G401.6 (cell line): Measurements from ENCODE around the gene PHF3.
A peak's percentile ranks its signal among the peaks of the same experiment; 100 is the strongest.
"Not testable (repeated sequence)": the region's sequence is repeated elsewhere in the genome, so short reads cannot be mapped to it uniquely, and the experiment has no call there.

ENCODE experiments used
- FAIRE-seq: peaks from 2 replicates; lab custom pipeline; 2012; peaks lifted over from hg19 to GRCh38; lab: Jason Lieb, UNC

Gene PHF3

DNA sequence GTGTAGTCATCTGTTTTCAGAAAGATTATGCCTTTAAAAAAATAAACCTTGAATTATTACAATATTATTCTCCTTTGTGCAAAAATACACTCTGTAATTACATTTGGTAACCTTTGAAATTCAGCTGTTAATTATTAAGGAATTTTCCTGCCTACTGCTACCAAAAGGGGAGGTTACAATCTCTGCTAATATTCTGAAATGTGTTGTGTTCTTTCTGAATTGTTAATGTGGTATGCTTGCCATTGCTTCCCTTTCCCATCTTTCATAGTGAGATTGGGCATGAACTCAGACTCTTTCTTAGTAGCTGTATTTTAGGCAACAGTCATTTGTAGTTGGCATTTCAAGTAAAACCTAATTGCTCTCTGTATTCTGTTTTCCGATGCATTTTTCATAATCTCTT, 73.0 kb downstream of the PHF3 start:
- no peak for FAIRE-seq

DNA sequence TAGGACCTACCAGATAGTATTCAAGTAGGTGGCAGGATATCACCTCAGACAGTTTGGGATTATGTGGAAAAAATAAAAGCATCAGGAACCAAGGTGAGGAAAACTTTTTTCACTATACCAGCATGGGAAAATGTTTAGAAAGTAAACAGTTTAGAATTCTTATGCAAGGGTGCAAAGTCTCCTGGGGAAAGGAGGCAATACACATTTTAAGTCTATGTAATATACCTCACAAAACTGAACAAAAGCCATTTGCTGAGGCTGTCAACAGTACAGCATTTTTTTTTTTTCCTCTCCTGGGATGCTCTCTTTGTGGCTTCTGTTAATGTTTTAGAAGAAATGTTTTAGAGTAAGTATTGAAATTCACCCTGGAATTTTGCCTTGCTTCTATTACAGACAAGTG, 73.5 kb downstream of the PHF3 start:
- no peak for FAIRE-seq

DNA sequence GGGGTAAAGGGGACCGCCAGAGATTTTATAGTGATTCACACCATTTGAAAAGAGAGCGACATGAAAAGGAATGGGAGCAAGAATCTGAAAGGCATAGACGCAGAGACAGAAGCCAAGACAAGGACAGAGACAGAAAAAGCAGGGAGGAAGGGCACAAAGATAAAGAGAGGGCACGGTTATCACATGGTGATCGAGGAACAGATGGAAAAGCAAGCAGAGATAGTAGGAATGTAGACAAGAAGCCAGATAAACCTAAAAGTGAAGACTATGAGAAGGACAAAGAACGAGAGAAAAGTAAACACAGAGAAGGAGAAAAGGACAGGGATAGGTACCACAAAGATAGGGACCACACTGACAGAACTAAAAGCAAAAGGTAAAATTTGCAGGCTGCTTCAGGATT, 77.7 kb downstream of the PHF3 start:
- FAIRE-seq = no peak

DNA sequence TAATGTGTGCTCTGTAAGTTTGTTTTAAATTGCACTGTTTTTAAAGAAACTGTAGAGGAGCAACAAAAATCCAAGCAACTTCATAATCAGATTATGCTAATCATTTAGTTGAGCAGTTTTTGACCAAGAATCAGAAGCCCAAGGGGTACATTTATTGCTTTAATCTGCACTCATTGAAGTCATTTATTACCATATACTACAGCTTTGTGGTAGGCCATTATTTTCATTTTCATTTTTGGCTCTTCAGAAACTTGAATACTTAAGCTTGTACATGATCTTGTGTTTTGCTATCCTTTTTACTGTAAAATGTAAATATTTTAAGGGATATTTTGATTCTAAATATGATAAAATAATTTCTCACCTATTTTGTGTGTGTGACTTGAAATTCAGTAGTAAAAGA, 78.5 kb downstream of the PHF3 start:
- peak; percentile 58 for FAIRE-seq

DNA sequence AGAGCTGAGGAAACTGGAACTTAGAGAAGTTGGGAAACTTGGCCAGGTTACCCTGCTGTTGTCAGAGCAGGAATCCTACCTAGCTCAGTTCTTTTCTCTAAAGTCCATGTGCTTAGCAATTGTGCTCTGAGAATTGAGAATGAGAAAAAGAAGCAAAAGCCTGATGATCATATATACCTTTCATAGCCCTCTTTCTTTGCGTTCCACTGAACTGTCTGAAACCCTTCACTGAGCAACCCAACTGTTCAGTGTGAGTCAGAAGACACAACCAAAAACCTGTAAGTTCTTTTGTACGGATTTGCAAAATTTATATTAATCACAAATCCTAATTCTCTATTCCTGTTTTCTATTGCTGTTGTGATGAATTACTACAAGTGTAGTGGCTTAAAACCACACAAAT, 80.6 kb downstream of the PHF3 start:
- no peak for FAIRE-seq

DNA sequence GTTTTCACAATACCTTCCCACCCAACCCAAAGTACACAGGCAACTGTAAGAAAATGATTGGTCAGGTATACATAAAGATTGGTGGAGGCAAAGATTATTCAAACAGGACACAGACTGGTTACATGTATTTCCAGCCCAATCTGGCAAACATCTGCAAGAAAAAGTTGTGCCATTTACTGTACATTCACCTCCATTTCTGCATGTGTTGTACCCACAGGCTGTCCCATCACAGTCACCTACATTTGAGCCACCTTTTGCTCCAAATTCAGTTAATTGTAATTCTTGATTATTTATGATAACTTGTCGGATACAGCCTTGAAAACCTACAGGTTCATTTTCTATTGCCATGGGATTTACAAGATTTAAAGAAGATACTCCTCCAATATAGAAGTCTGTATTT, 85.6 kb downstream of the PHF3 start:
- no peak for FAIRE-seq

DNA sequence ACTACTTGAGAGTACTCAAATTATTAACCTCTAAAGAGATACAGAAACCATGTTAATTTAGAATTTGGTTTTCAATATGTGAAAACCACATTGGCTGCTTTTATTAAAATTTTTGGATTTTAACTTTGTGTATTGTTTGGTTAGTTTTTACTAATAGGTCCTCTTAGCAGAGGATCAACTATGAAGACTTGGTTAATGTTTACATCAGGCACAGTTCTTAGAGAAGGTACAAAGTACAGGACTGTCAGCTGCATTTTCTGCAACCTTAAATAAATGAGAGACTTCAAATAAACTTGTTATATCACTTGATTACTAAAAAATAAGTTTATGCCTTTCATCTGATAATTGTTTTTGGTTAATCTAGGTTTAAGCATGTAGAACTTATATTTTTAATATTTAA, 89.1 kb downstream of the PHF3 start:
- peak; percentile 62 for FAIRE-seq

DNA sequence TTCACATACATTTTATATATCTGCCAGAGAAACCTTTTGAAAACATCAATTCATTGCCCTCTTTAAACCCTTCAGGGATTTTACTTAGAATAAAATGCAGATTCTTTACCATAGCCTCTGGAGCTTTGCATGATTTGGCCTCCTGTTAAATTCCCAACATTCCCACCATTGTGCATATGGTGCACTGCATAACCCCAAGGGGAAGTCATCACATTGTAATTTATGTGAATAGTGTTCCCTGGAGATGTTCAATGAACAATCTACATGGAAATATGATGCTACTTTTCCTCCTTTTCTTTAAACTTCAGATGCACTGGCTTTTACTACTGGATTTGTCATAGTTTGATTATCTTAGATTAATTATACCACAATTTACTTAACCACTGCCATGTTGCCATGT, 94.7 kb downstream of the PHF3 start:
- FAIRE-seq = no peak

DNA sequence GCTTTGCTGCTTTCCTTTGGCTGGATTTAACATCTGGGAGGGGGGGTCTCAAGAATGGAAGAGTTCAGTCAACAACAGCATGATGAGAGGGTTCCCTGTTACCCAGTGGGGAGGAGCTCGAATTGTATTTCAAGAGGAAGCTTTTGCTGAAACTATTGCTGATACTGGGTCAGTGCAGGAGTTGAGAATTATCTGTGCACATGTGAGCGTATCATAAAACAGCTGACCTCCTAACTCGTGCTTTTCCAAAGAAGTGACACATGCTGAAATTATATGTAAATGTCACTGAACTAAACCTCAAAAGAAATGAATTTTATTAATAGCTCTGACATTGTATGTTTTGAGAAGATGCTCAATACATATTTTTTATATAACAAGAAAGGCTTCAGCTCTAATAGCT, 96.3 kb downstream of the PHF3 start:
- no peak for FAIRE-seq

DNA sequence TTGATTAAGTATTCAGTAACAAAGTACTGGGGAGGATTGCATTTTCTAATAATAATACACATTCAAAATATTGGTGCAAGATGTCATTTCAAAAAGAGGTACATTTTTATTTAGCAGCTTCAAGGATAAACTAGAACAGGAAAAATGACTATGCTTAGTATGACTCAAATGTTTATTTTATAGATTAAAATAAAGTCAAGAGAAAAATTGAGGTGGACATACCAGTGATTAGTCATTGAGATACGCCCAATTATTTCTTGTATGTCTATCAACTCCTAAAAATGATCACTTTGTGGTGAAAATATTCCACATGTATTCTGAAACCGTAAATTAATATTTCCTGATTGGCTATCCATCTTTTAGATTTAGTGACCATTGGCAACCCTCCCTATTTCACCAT, 96.7 kb downstream of the PHF3 start:
- peak; percentile 8 for FAIRE-seq

DNA sequence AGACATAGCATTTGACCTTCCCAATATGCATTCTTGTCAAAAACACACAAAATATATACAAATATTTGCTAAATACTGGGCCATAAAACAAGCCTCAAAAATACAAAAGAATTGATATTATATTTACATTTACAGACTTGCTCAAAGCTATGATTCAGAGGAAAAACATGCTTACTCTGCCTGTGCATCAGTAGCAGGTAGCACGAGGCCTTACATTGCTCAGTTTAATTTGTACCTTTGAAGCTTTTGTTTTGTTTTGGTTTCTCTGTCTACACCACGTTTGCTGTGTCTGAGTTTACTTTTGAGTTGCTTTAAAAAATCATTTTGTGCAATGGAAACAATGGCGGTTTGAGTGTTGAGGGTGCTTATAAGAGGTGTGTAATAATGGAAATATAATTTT, 99.3 kb downstream of the PHF3 start:
- FAIRE-seq = no peak

DNA sequence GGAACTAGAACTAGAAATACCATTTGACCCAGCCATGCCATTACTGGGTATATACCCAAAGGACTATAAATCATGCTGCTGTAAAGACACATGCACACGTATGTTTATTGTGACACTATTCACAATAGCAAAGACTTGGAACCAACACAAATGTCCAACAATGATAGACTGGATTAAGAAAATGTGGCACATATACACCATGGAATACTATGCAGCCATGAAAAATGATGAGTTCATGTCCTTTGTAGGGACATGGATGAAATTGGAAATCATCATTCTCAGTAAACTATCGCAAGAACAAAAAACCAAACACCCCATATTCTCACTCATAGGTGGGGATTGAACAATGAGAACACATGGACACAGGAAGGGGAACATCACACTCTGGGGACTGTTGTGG, 102.6 kb downstream of the PHF3 start:
- FAIRE-seq = not testable (repeated sequence)

DNA sequence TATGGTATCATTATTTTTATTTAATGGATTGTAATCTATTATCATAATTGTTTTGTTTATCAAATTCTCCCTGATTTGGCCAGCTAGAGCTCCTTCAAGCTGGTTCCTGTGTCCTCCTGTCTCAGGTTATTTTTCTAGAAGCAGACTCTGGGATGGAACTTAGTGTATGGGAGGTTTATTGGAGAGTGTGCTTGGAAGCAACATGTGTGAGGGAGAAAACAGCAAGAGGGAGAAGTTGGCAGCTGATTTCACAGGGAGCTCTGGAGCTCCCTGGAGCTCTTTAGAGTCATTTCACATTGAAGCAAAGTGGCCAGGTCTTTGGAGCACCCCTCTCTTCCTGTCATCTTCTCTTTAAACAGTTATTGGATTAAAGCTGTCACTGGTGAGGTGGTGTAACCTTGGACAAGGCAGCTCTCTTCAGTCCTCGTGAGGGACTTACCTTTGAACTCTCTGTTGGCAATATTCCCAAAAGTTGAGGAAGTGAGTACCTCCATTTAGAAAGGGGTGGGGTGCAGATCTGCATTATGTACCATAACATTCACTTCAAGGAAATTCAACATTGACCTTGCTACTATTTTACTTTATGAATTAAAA, 103.6 kb downstream of the PHF3 start:
- FAIRE-seq = no peak

DNA sequence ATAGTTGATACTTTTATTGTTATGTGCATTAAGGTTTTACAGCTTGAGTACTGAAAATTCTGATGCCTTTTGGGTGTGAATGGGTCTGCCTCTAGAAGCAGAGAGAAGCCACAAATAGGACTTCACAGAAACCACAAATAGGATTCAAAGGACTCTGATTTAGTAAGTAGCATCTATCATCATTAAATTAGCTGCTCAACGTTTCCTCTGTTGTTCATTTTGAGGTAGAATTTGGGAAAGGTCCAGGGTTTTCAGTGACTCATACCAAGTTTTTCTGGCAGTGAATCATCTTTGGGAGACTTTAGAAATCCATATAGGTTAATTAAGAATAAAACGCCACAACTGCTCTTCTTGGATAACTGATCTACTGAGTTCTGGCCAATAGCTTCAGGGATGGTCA, 105.1 kb downstream of the PHF3 start:
- FAIRE-seq = no peak

DNA sequence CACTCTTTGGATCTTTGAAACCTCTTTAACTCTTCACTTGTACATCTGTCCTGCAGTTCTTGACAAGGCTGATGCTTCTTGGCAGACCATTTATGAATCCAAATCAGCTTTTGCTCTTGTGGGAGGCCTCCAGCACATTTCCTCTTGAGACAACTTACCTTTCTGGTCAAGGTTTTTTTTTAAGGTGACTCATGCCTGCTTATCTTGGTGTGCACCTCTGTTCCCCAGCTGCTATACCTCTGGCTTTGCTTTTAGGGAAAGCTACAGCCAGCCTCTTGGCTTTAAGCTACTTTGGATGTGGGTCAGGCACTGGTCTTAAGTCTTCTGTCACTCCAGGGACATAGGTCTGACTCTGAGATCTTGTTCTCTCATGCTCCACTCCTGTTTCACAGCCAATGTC, 106.5 kb downstream of the PHF3 start:
- FAIRE-seq = no peak

DNA sequence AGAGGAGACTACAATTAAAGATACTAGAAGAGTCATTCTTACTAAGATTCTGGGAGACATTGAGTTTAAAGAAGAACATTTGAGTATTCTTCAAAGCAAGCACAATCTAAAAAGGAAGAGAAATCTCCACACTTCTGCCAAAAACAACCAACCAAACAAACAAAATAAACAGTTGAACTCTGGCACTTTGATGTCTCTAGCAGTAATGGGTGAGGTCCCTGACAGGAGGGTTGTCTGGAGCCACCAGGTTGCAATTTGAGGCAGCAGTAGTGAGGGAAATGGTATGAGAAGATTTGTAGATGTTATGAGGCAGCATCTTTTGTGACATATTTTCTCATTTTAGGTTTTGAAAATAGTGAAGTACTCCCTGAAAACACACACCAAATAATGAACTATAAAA, 108.1 kb downstream of the PHF3 start:
- no peak for FAIRE-seq

DNA sequence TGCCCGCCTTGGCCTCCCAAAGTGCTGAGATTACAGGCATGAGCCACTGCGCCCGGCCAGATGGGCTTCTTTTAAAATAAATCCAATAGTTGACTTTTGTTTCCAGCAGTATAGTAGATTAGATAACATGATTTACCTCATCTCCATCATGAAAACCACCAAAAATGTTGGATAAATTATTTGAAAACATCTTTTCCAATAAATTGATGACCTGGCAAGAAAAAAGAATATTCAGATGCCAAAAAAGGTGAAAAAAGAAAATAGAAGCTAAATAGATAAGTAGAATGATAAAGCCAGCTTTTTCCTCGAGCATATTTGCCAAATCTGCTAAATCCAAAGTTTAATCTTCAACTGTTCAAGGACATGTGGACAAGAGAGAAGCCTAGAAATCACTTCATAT, 109.2 kb downstream of the PHF3 start:
- FAIRE-seq = no peak

DNA sequence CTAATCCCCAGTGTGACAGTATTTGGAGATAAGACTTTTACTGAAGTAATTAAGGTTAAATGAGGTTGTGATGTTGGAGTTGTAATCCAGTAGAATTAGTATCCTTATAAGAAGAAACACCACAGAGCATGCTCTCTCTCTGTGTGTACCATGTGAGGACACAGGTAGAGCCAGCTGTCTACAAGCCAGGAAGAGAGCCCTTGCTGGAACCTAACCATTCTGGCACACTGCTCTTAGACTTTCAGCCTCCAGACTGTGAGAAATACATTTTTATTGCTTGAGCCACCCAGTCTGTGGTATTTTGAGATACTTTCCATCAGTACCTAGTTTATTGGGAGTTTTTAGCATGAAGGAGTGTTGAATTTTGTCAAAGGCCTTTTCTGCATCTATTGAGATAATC, 110.2 kb downstream of the PHF3 start:
- FAIRE-seq = no peak

DNA sequence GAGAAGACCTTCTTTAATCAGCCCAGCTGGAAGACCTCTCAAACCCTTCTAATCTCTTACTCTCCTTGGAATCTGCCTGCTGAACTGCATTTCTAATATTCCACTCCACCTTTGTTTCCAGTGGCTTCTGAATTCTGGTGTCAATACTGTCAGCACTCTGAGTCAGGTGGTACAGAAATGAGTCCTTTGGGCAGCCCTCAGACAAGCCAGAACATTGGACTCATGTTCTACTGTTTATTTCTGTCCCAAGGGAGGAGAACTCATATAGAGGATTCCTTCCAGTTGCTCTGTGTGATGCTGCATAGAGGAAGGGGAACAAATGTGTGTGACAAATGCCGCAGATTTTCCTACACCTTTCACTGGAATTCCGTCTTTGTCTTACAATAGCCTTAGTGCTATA, 114.8 kb downstream of the PHF3 start:
- FAIRE-seq = no peak

DNA sequence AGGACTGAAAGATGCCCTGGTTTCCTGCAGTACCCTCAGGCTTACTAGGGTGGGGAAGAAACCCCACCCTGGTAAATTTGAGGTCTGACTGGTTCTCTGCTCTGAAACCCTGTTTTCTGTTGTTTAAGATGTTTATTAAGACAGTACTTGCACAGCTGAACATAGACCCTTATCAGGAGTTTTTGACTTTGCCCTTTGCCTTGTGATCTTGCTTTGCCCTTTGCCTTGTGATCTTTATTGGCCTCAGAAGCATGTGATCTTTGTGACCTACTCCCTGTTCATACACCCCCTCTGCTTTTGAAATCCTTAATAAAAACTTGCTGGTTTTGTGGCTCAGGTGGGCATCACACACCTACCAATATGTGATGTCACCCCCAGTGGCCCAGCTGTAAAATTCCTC, 121.7 kb downstream of the PHF3 start:
- FAIRE-seq = not testable (repeated sequence)

DNA sequence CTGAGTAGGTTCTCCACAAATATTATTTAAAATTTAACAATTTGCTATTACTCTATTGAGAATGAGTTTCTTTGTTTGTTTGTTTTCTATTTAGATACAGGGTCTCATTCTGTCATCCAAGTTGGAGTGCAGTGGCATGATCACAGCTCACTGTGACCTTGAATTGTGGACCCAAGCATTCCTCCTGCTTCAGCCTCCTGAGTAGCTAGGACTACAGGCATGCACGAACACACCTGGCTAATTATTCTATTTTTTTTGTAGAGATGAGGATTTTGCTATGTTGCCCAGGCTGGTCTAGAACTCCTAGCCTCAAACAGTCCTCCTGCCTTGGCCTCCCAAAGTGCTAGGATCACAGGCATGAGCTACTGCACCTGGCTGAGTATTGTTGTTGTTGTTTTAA, 122.2 kb downstream of the PHF3 start:
- no peak for FAIRE-seq

DNA sequence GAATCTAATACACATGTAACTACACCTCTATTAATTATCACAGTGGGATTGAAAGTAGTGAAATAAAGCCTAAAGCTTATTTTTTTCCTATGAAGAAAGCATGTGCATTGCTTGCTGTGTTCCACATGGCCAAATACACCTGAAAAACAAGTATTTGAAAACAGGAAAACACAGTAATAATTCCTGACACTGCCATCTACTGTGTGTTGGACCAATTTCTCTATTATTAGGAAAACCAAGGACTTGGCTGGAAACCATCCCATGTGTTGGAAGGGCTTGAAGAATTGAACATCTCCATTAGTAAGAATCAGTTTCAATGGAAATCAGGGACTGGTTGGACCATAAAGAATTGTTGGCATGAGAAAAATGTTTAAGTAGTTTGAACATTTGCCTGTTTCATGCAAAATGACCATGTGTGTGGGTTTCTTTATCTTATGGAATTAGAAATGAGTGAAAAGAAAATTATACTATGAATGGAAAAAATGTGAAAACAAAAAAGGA, 124.1 kb downstream of the PHF3 start:
- no peak for FAIRE-seq

DNA sequence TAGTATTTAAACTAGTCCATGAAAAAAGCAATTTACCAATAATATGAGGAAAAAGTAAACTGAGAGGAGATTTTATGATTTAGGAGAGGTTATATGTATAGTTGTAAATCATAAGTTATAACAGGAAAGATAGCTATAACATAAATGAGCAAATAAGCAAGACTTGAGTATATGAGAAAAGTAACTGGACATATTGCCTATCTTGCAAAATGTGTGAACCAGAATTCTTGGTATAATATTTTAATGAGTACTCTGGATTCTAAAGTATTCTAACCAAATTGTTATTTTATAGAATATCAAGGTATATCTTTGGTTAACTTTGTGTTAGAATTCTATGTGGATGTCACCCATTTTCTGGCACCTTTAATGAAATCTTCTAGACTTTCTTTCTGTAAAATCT, 124.6 kb downstream of the PHF3 start:
- no peak for FAIRE-seq

DNA sequence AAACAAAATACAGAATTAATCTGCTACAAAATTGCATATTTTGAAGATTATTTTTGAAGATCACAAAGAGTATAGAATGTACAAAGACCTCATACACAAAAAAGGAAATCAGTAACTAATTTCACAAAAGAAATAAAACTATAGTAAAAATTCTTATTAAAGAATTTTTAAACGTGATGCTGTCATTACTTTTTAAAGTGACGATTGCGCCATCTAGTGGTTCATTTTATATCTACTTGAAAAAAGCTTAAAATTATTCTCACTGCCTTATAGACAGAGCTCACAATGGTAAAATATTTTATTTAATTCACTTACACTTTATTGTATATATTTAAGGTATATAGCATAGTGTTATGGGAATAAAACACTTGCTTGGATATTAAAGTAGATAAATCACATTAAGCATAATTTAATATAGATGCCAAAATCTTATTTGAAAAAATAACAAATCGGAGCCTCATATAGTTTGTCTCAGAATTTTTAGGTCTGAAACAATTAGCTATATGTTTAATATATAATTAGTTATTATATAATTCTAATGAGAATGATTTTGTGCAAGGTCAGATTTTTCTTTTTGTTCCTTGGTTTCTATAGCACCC, 128.8 kb downstream of the PHF3 start:
- FAIRE-seq = peak; percentile 98
